Measurements from ENCODE around the gene CACNA1D. TPM values are rescaled to one million over a fixed set of nuclear protein-coding genes. Genes with fewer than 3 reads are reported as not detected.

The CACNA1D gene
- total RNA-seq, 2 experiments from 2014 or later = not detected

GRCh38 chr3:53823956-53824657 is 329.7 kb downstream of the CACNA1D start:
- DNase-seq = no peak
- H3K27me3 Mint-ChIP-seq (ENCODE audit: low read depth) = no peaks in the 10 kb centered on the region
- no peaks in the 10 kb centered on the region for H3K4me1 Mint-ChIP-seq (ENCODE audit: low read depth)
- no peak overlapping the region for H3K4me3 Mint-ChIP-seq
- no peaks in the 10 kb centered on the region for H3K9me3 Mint-ChIP-seq
- CTCF ChIA-PET = no interaction called here
- intact Hi-C loops (cut with micrococcal nuclease) = no loop called here
- H3K36me3 Mint-ChIP-seq (ENCODE audit: low read depth) = no peaks in the 10 kb centered on the region
- no peak overlapping the region for H3K27ac Mint-ChIP-seq

GRCh38 chr3:53824795-53825194 is 330.4 kb downstream of the CACNA1D start:
- intact Hi-C loops (cut with micrococcal nuclease) = no loop called here
- H3K4me1 Mint-ChIP-seq (ENCODE audit: low read depth) = no peaks in the 10 kb centered on the region
- H3K27ac Mint-ChIP-seq = no peak overlapping the region
- no peak for DNase-seq
- no peak overlapping the region for H3K4me3 Mint-ChIP-seq
- H3K9me3 Mint-ChIP-seq = no peaks in the 10 kb centered on the region
- H3K36me3 Mint-ChIP-seq (ENCODE audit: low read depth) = no peaks in the 10 kb centered on the region
- H3K27me3 Mint-ChIP-seq (ENCODE audit: low read depth) = no peaks in the 10 kb centered on the region
- CTCF ChIA-PET = no interaction called here

DNA sequence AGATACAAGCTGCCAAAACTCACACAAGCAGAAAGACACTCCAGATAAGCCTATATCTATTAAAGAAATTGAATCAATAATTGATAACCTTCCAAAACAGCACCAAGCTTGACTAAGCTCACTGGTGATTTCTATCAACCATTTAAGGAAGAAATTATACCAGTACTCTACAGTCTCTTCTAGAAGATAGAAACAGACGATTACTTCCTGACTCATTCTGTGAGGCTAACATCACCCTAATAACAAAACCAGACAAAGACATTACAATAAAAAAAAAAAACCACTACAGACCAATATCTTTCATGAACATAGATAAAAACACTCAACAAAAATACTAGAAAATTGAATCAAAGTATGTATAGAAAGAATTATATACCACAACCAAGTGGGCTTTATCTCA is 331.6 kb downstream of the CACNA1D start:
- Mint-ChIP-seq H3K36me3 (ENCODE audit: low read depth) (no peaks in the 10 kb centered on the region), H3K27me3 (ENCODE audit: low read depth) (no peaks in the 10 kb centered on the region), H3K4me3 (no peak overlapping the region), H3K4me1 (ENCODE audit: low read depth) (no peaks in the 10 kb centered on the region), H3K27ac (no peak overlapping the region), H3K9me3 (no peaks in the 10 kb centered on the region)
- intact Hi-C loops (cut with micrococcal nuclease) = no loop called here
- DNase-seq = no peak
- CTCF ChIA-PET = interaction anchor here (0.6 kb wide), 1 partner anchor 10 kb away, joined by 4 read pairs; no protein-coding TSS in a partner anchor

- intact Hi-C loops (cut with micrococcal nuclease) = no loop called here
- Mint-ChIP-seq H3K9me3 (no peaks in the 10 kb centered on the region), H3K27me3 (ENCODE audit: low read depth) (no peaks in the 10 kb centered on the region), H3K4me3 (no peak overlapping the region), H3K4me1 (ENCODE audit: low read depth) (no peaks in the 10 kb centered on the region), H3K36me3 (ENCODE audit: low read depth) (no peaks in the 10 kb centered on the region), H3K27ac (no peak overlapping the region)
- CTCF ChIA-PET = no interaction called here
- DNase-seq = no peak
Observed at GRCh38 chr3:53828581-53828980, 334.2 kb downstream of the CACNA1D start.

- intact Hi-C loops (cut with micrococcal nuclease) = no loop called here
- H3K4me3 Mint-ChIP-seq = no peak overlapping the region
- H3K27me3 Mint-ChIP-seq (ENCODE audit: low read depth) = no peaks in the 10 kb centered on the region
- no peaks in the 10 kb centered on the region for H3K36me3 Mint-ChIP-seq (ENCODE audit: low read depth)
- DNase-seq = no peak
- CTCF ChIA-PET = no interaction called here
- no peak overlapping the region for H3K27ac Mint-ChIP-seq
- H3K9me3 Mint-ChIP-seq = no peaks in the 10 kb centered on the region
- H3K4me1 Mint-ChIP-seq (ENCODE audit: low read depth) = no peaks in the 10 kb centered on the region
Observed at GRCh38 chr3:53829605-53830004, 335.2 kb downstream of the CACNA1D start.

DNA sequence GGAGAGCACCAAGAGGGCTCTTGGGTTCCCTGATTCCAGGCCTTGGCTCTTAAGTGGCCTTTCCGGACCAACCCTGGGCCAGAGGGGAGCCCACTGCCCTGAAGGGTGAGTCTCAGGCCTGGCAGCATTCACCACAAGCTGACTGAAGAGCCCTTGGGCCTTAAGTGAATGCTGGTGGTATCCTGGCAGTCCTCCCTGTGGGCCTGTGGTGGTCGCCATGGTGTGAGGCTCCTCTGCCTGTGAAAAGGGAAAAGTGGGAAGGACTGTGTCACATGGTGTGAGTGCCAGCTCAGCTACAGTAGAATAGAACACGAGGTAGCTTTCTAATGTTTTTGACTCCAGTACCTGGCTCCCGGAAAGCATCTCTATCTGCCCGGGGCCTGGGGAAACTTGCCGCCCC is 336.5 kb downstream of the CACNA1D start:
- Mint-ChIP-seq H3K27me3 (ENCODE audit: low read depth) (no peaks in the 10 kb centered on the region), H3K4me3 (no peak overlapping the region), H3K9me3 (no peaks in the 10 kb centered on the region), H3K4me1 (ENCODE audit: low read depth) (no peaks in the 10 kb centered on the region), H3K27ac (no peak overlapping the region), H3K36me3 (ENCODE audit: low read depth) (no peaks in the 10 kb centered on the region)
- CTCF ChIA-PET = no interaction called here
- intact Hi-C loops (cut with micrococcal nuclease) = no loop called here
- no peak for DNase-seq

DNA sequence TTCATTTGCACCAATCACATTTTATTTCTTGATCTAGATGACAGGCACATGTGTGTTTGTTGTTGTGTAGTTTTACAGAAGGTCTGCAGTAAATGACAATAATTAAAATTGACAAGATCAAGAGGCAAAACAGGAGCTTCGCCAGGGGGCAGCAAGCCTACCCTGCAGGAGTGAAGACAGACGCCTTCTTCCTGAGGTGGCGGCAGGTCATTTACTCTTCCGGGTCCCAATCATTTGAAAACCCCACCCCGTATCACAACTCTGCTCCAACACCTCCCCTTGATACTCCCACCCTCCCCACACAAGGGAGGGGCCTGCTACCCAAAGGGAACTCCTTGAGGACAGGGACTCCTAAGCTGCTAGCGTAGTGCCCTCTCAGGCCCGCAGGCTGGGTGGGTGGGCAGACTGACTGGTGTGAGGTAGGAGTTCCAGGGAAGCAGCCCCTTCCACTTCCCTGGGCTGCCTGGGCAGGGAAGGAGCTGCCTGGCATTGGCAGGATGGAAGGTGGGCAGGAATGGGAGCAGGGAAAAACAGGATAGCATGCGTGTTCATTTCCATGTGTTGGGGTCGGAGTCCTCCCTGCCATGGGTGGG is 338.7 kb downstream of the CACNA1D start:
- CTCF ChIA-PET = no interaction called here
- Mint-ChIP-seq H3K27me3 (ENCODE audit: low read depth) (no peaks in the 10 kb centered on the region), H3K4me1 (ENCODE audit: low read depth) (no peaks in the 10 kb centered on the region), H3K27ac (no peak overlapping the region), H3K36me3 (ENCODE audit: low read depth) (no peaks in the 10 kb centered on the region), H3K9me3 (no peaks in the 10 kb centered on the region), H3K4me3 (no peak overlapping the region)
- intact Hi-C loops (cut with micrococcal nuclease) = no loop called here
- DNase-seq = no peak

DNA sequence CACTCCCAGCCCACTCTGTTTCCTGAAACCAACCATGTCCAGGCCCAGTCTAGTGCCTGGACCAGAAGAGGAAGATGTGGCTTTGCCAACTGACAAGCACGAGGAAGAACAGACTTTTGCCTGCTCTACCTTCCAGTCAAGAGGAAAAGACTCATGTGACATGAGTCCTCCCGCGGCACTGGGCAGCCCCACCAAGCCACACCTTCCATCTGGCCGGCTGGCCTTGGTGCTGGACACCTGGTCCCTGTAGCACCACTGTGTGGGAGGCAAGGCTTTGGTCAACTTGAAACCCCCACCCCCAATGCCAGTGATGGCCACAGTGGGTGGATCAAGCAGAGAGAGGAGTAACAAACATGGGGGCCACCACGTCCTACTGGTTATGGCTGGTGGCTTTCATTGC is 339.3 kb downstream of the CACNA1D start:
- CTCF ChIA-PET = no interaction called here
- H3K27ac Mint-ChIP-seq = no peak overlapping the region
- no peaks in the 10 kb centered on the region for H3K9me3 Mint-ChIP-seq
- intact Hi-C loops (cut with micrococcal nuclease) = no loop called here
- H3K4me3 Mint-ChIP-seq = no peak overlapping the region
- H3K27me3 Mint-ChIP-seq (ENCODE audit: low read depth) = no peaks in the 10 kb centered on the region
- H3K36me3 Mint-ChIP-seq (ENCODE audit: low read depth) = no peaks in the 10 kb centered on the region
- no peak for DNase-seq
- no peaks in the 10 kb centered on the region for H3K4me1 Mint-ChIP-seq (ENCODE audit: low read depth)

DNA sequence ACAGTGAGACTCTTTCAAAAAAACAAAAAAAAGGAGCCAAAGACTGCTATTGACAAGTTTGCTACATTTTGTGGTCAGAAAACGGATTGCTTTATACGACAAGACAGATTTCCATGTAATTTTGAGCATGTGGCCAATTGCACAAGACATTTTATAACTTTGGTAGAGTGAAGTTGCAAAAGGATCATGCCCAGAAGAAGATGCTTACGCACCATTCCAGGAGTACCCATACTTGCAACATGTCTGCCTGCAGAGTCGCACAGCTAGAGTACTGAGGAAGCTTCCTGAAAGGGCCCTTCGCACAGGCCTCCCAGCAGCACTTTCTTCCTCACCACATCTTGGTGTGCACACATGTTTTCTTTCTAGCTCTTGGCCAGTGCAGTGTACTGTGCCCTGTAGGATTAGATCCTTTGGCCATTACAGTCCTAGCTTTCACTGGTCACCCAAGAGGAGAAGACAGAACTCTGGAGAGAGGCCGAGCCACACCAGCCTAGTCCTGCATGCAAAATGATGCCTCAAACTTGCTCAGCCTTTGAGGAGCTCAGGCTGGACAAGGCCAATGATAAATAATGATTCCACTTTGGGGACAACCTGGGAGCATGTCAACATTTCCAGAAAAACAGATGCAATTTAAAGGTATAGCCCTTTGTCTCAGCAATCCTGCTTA is 340.2 kb downstream of the CACNA1D start:
- CTCF ChIA-PET = no interaction called here
- intact Hi-C loops (cut with micrococcal nuclease) = no loop called here
- no peaks in the 10 kb centered on the region for H3K36me3 Mint-ChIP-seq (ENCODE audit: low read depth)
- H3K9me3 Mint-ChIP-seq = no peaks in the 10 kb centered on the region
- H3K4me3 Mint-ChIP-seq = no peak overlapping the region
- peaks cover 2% of the 10 kb centered on the region for H3K27me3 Mint-ChIP-seq (ENCODE audit: low read depth)
- no peak for DNase-seq
- no peaks in the 10 kb centered on the region for H3K4me1 Mint-ChIP-seq (ENCODE audit: low read depth)
- H3K27ac Mint-ChIP-seq = no peak overlapping the region

GRCh38 chr3:53835257-53835656 is 340.8 kb downstream of the CACNA1D start:
- H3K36me3 Mint-ChIP-seq (ENCODE audit: low read depth) = no peaks in the 10 kb centered on the region
- no peak overlapping the region for H3K27ac Mint-ChIP-seq
- no peak overlapping the region for H3K4me3 Mint-ChIP-seq
- DNase-seq = no peak
- H3K27me3 Mint-ChIP-seq (ENCODE audit: low read depth) = peaks cover 2% of the 10 kb centered on the region
- intact Hi-C loops (cut with micrococcal nuclease) = no loop called here
- no peaks in the 10 kb centered on the region for H3K4me1 Mint-ChIP-seq (ENCODE audit: low read depth)
- no peaks in the 10 kb centered on the region for H3K9me3 Mint-ChIP-seq
- CTCF ChIA-PET = no interaction called here

GRCh38 chr3:53836084-53836872 is 341.9 kb downstream of the CACNA1D start:
- Mint-ChIP-seq H3K4me1 (ENCODE audit: low read depth) (no peaks in the 10 kb centered on the region), H3K27ac (no peak overlapping the region), H3K9me3 (no peaks in the 10 kb centered on the region), H3K27me3 (ENCODE audit: low read depth) (peaks cover 2% of the 10 kb centered on the region), H3K36me3 (ENCODE audit: low read depth) (no peaks in the 10 kb centered on the region), H3K4me3 (no peak overlapping the region)
- CTCF ChIA-PET = no interaction called here
- DNase-seq = no peak
- intact Hi-C loops (cut with micrococcal nuclease) = no loop called here

DNA sequence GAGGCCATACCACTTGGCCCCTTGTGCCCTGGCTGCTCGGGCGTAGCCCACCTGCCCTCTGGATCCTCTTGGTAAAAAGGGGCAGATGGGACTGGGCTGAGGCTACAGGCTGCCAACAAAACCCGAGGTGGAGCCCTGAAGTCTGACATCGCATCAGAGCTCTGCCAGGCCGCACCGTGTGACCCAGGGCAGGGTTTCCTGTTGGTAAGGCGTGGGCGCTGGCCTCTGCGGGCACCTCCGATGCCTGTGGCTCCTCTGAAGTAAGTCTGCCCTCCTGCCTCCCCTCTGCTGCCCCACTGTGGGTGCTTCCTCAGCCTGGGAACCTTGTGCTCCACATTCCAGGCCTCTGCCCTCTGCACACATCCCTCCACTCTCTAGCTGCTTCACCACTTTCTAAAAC is 342.9 kb downstream of the CACNA1D start:
- no peak overlapping the region for H3K4me3 Mint-ChIP-seq
- peaks cover 2% of the 10 kb centered on the region for H3K27me3 Mint-ChIP-seq (ENCODE audit: low read depth)
- H3K27ac Mint-ChIP-seq = no peak overlapping the region
- no peaks in the 10 kb centered on the region for H3K9me3 Mint-ChIP-seq
- CTCF ChIA-PET = no interaction called here
- no peak for DNase-seq
- no peaks in the 10 kb centered on the region for H3K36me3 Mint-ChIP-seq (ENCODE audit: low read depth)
- no peaks in the 10 kb centered on the region for H3K4me1 Mint-ChIP-seq (ENCODE audit: low read depth)
- intact Hi-C loops (cut with micrococcal nuclease) = no loop called here
